GM12878 (cell line): ENCODE results near the gene COL25A1. TPM values are rescaled to one million over a fixed set of nuclear protein-coding genes. Genes with fewer than 3 reads are reported as not detected.

ENCODE experiments used
- ATAC-seq: fragments of 200-7000 bp; cut with Tn5 transposase; 3 replicates; pipeline ENCODE4 v1.9.1; 2020; ENCODE audit warnings: mild to moderate bottlenecking, moderate library complexity
- BruUV-seq: library from RNA; stranded (reverse); fragments of 400-500 nt; replicated peaks from 2 replicates; lab custom pipeline; 2021; lab: Mats Ljungman, UMichigan
- CTCF ChIA-PET: fragments of 300-600 bp; sonication (Branson Sonifier 250); formaldehyde crosslinking; extraction: SDS; loops from one replicate; lab custom pipeline; 2021; ENCODE audit warnings: inconsistent platforms; lab: Yijun Ruan, JAX
- POLR2A ChIA-PET: fragments of 350-600 bp; formaldehyde crosslinking; extraction: SDS; loops from one replicate; lab custom pipeline; 2021; ENCODE audit warnings: inconsistent platforms; lab: Charles Lee
- RAD21 ChIA-PET: fragments of 300-600 bp; sonication (Branson Sonifier 250); formaldehyde crosslinking; loops from one replicate; lab custom pipeline; 2023; ENCODE audit warnings: antibody characterized with exemption; ENCODE audit not compliant: unreplicated experiment; lab: Charles Lee
- SMC1A ChIA-PET: fragments of 300-600 bp; sonication (Branson Sonifier 250); formaldehyde crosslinking; loops from one replicate; lab custom pipeline; 2023; ENCODE audit not compliant: unreplicated experiment, uncharacterized antibody; lab: Charles Lee
- DNase-seq: peaks from one replicate; pipeline ENCODE4 v3.0.0-alpha.2; 2011; ENCODE audit warnings: low read depth, low spot score
- FAIRE-seq: peaks from 3 replicates; lab custom pipeline; 2011; peaks lifted over from hg19 to GRCh38; lab: Jason Lieb, UNC
- H2AFZ ChIP-seq: 2 replicates; pipeline ENCODE4 v1.6.0; 2011; ENCODE audit warnings: low read depth, low read length, control low read depth; ENCODE audit not compliant: control insufficient read depth
- H3K27ac ChIP-seq: 2 replicates; pipeline ENCODE4 v1.5.1; 2011; ENCODE audit warnings: control low read depth; ENCODE audit not compliant: control insufficient read depth, insufficient read depth
- H3K27me3 ChIP-seq, 2 experiments: replicated peaks in 1 of 2; 2 replicates each; pipeline versions ENCODE4 v1.6.0 to v1.6.1; 2011; ENCODE audit warnings: low read length in 1 of 2; ENCODE audit not compliant: control insufficient read depth in 2 of 2, insufficient read depth in 2 of 2
- H3K36me3 ChIP-seq, 2 experiments: 2 replicates each; pipeline ENCODE4 v1.5.1; 2011; ENCODE audit warnings: low read length in 1 of 2; ENCODE audit not compliant: control insufficient read depth in 2 of 2, insufficient read depth in 2 of 2
- H3K4me1 ChIP-seq: 2 replicates; pipeline ENCODE4 v1.6.1; 2011; ENCODE audit warnings: mild to moderate bottlenecking, low read length, moderate library complexity, mixed read lengths; ENCODE audit not compliant: control insufficient read depth, insufficient read depth
- H3K4me2 ChIP-seq: 2 replicates; pipeline ENCODE4 v1.6.0; 2011; ENCODE audit warnings: control low read depth; ENCODE audit not compliant: control insufficient read depth, insufficient read depth
- H3K4me3 ChIP-seq: fragments of 200-600 bp; sonication (generic); 2 replicates; pipeline ENCODE4 v1.5.1; 2016
- H3K79me2 ChIP-seq: 2 replicates; pipeline ENCODE4 v1.6.0; 2011; ENCODE audit warnings: low read length; ENCODE audit not compliant: control insufficient read depth, insufficient read depth
- H3K9ac ChIP-seq: 2 replicates; pipeline ENCODE4 v1.8.0; 2011; ENCODE audit warnings: low read length, control low read depth, mixed read lengths; ENCODE audit not compliant: control insufficient read depth, insufficient read depth
- H3K9me3 ChIP-seq: replicated peaks from 3 replicates; pipeline ENCODE4 v1.5.1; 2011; ENCODE audit warnings: mild to moderate bottlenecking, low read length; ENCODE audit not compliant: control insufficient read depth, insufficient read depth
- H4K20me1 ChIP-seq: 2 replicates; pipeline ENCODE4 v1.6.0; 2011; ENCODE audit not compliant: control insufficient read depth, insufficient read depth
- ATF3 ChIP-seq: IDR thresholded peaks from 2 replicates; pipeline ENCODE4 v1.6.1; 2011; ENCODE audit warnings: low read depth, mild to moderate bottlenecking, low read length, moderate library complexity, borderline replicate concordance; ENCODE audit errors: extremely low read depth
- CTCF ChIP-seq, 3 experiments: IDR thresholded peaks in 2 of 3; conservative IDR thresholded peaks in 1 of 3; 2 replicates each; pipeline ENCODE4 v1.5.1; 2011; ENCODE audit warnings: low read depth in 3 of 3, low read length in 3 of 3, mild to moderate bottlenecking in 3 of 3, control low read depth in 2 of 3, moderate library complexity in 2 of 3, inconsistent platforms in 1 of 3, mixed read lengths in 1 of 3; ENCODE audit not compliant: control insufficient read depth in 2 of 3, insufficient read depth in 1 of 3; ENCODE audit errors: extremely low read depth in 1 of 3
- E2F8 ChIP-seq: fragments of 450-650 bp; IDR thresholded peaks from 2 replicates; pipeline ENCODE4 v1.6.1; 2018; ENCODE audit warnings: mild to moderate bottlenecking, low read depth, moderate library complexity; ENCODE audit not compliant: partially characterized antibody
- EP300 ChIP-seq, 2 experiments: fragments of 150-350 bp in 1 of 2; IDR thresholded peaks; 2 replicates each; pipeline ENCODE4 v1.6.1; 2011 to 2012; ENCODE audit warnings: low read depth in 2 of 2, low read length in 2 of 2, borderline replicate concordance in 1 of 2, improper control_type of control experiment in 1 of 2, inconsistent platforms in 1 of 2; ENCODE audit not compliant: control insufficient read depth in 1 of 2
- EZH2 ChIP-seq: IDR thresholded peaks from 2 replicates; pipeline ENCODE4 v1.6.1; 2012; ENCODE audit warnings: low read depth, mild to moderate bottlenecking, control low read depth, inconsistent platforms, low read length, borderline replicate concordance; ENCODE audit not compliant: control insufficient read depth
- IRF5 ChIP-seq: fragments of 450-650 bp; IDR thresholded peaks from 2 replicates; pipeline ENCODE4 v1.6.1; 2017; ENCODE audit warnings: borderline replicate concordance
- NBN ChIP-seq: fragments of 450-650 bp; IDR thresholded peaks from 2 replicates; pipeline ENCODE4 v1.6.1; 2016
- SUZ12 ChIP-seq: fragments of 200-600 bp; sonication (generic); IDR thresholded peaks from one replicate; pipeline ENCODE4 v1.6.1; 2018; ENCODE audit warnings: antibody characterized with exemption, mild to moderate bottlenecking; ENCODE audit not compliant: unreplicated experiment
- YY1 ChIP-seq: IDR thresholded peaks from 2 replicates; pipeline ENCODE4 v1.6.1; 2011; ENCODE audit warnings: low read depth, mild to moderate bottlenecking, low read length
- ZBTB40 ChIP-seq: fragments of 450-650 bp; IDR thresholded peaks from 2 replicates; pipeline ENCODE4 v1.6.1; 2016; ENCODE audit warnings: mild to moderate bottlenecking, moderate library complexity, borderline replicate concordance
- WGBS: methylation state at CpG from one replicate; pipeline ENCODE4 v1.1.6; 2016; ENCODE audit warnings: low lambda C conversion rate; ENCODE audit not compliant: insufficient replicate concordance, insufficient coverage; ENCODE audit errors: missing lambda C conversion rate; 5-methylcytosine and 5-hydroxymethylcytosine counted together
- in situ Hi-C: fragments of 300-500 bp; cut with MboI; formaldehyde crosslinking; loops from 9 replicates; pipeline ENCODE4 v1.14.3; 2018; ENCODE audit warnings: mixed read lengths
- intact Hi-C: fragments of 100-400 bp; cut with micrococcal nuclease; formaldehyde crosslinking; loops from one replicate; pipeline ENCODE4 v1.14.2; 2022; ENCODE audit not compliant: unreplicated experiment
- polyA plus RNA-seq, 11 experiments: library from polyadenylated mRNA; depleted of rRNA in 4 of 11; unstranded in 6 of 11; stranded (reverse) in 5 of 11; fragments of >200 nt; fragmentation: Nextera tagmentation in 4 of 11; fragmentation: Illumina TruSeq in 1 of 11; extraction: Ambion mirVana in 4 of 11; extraction: Trizol in 1 of 11; gene quantifications; 1 replicate in 1 of 11; 2 replicates in 10 of 11; pipeline versions ENCODE4 v1.2.1 to v1.2.3, GENCODE V29; 2011 to 2016; ENCODE audit warnings: inconsistent platforms in 2 of 11, missing spikeins in 2 of 11, low read depth in 1 of 11
- total RNA-seq, 4 experiments: library from RNA; depleted of rRNA in 3 of 4; stranded (reverse); fragments of >200 nt in 3 of 4; fragmentation: Illumina TruSeq in 1 of 4; extraction: Trizol in 1 of 4; gene quantifications; 2 replicates each; pipeline versions ENCODE4 v1.2.1 to v1.2.3, GENCODE V29; 2013 to 2021

The COL25A1 gene
- total and polyA plus RNA-seq, 10 of the 15 experiments (the other 5 are each of a cell fraction or from before 2014, with no cell fraction given): 0.01 to 0.26 (median 0.12) TPM; not detected in 6

- TF ChIP-seq ZBTB40: no peak
- no peak for TF ChIP-seq NBN
- no peak for TF ChIP-seq EP300 (IDR thresholded peaks at IDR 0.05; ENCODE audit: borderline replicate concordance in 1 of 2, control insufficient read depth in 1 of 2, low read depth in 2 of 2, low read length in 2 of 2)
Measured at GRCh38 chr4:109211671-109212070, 90.8 kb downstream of the COL25A1 start (continued).

- WGBS: 20% methylated on average over 6 of the region's 6 CpGs
- Histone ChIP-seq H3K4me1 (no peaks in the 10 kb centered on the region), H3K27me3 (no peaks in the 10 kb centered on the region), H3K79me2 (no peaks in the 10 kb centered on the region), H3K9ac (no peak overlapping the region), H3K27ac (no peak overlapping the region), H3K9me3 (no peaks in the 10 kb centered on the region), H4K20me1 (no peaks in the 10 kb centered on the region), H2AFZ (no peak overlapping the region), H3K36me3 (no peaks in the 10 kb centered on the region)
- BruUV-seq: no TSS peak
- no peak for ATAC-seq
- RAD21 ChIA-PET: no interaction called here
- in situ Hi-C loops: no loop called here
- SMC1A ChIA-PET: no interaction called here
- no peak for FAIRE-seq
- POLR2A ChIA-PET: no interaction called here
- CTCF ChIA-PET: interaction anchor here (1.1 to 1.6 kb wide), 2 partner anchors 84 kb away, joined by 3 read pairs; no protein-coding TSS in a partner anchor
- intact Hi-C loops: no loop called here
- DNase-seq: no peak
- no peak for TF ChIP-seq IRF5
- no peak for TF ChIP-seq CTCF (IDR thresholded peaks at IDR 0.05 in 2 of 3, conservative IDR thresholded peaks at IDR 0.05 in 1 of 3; ENCODE audit: control insufficient read depth in 2 of 3, extremely low read depth in 1 of 3, insufficient read depth in 1 of 3, low read depth in 3 of 3, low read length in 3 of 3)
- TF ChIP-seq YY1: no peak
- no peak for TF ChIP-seq EZH2
- no peak for TF ChIP-seq E2F8
- TF ChIP-seq ATF3: no peak
- no peak for TF ChIP-seq SUZ12
- TF ChIP-seq, all 136 proteins: peak for 0
- no peak overlapping the region for H3K4me2 ChIP-seq
- no peak overlapping the region for H3K4me3 ChIP-seq
Measured at GRCh38 chr4:109209647-109210046, 92.8 kb downstream of the COL25A1 start.
